Left lung (tissue), 14 donors: Measurements from ENCODE around the gene GPR158. TPM values are rescaled to one million over a fixed set of nuclear protein-coding genes. Genes with fewer than 3 reads are reported as not detected.

ENCODE experiments used
- ATAC-seq: fragments of 200-7000 bp; cut with Tn5 transposase; one replicate; pipeline ENCODE4 v1.9.1; 2020; ENCODE audit warnings: moderate library complexity
- DNase-seq, 4 donors: peaks; one replicate each; pipeline ENCODE4 v3.0.0-alpha.2; 2013 to 2020
- H3K27ac ChIP-seq, 2 donors: fragments of 200-600 bp; sonication (generic) in 1 of 2; one replicate each; pipeline versions ENCODE4 v1.5.0 to v1.8.0; 2020 to 2021
- H3K27me3 ChIP-seq, 2 donors: fragments of 200-600 bp; sonication (generic) in 1 of 2; one replicate each; pipeline versions ENCODE4 v1.5.0 to v1.8.0; 2020 to 2021
- H3K36me3 ChIP-seq, 2 donors: fragments of 200-600 bp; sonication (generic) in 1 of 2; one replicate each; pipeline versions ENCODE4 v1.5.0 to v1.8.0; 2020 to 2021
- H3K4me1 ChIP-seq, 2 donors: fragments of 200-600 bp; one replicate each; pipeline ENCODE4 v1.8.0; 2021
- H3K4me3 ChIP-seq, 2 donors: fragments of 200-600 bp; sonication (generic) in 1 of 2; one replicate each; pipeline versions ENCODE4 v1.5.0 to v1.8.0; 2020 to 2021; ENCODE audit warnings: mild to moderate bottlenecking in 1 of 2
- H3K9me3 ChIP-seq, 2 donors: fragments of 200-600 bp; sonication (generic) in 1 of 2; one replicate each; pipeline versions ENCODE4 v1.5.0 to v1.8.0; 2020 to 2021
- CTCF ChIP-seq, 2 donors: fragments of 200-600 bp; sonication (generic) in 1 of 2; IDR thresholded peaks; one replicate each; pipeline versions ENCODE4 v1.5.0 to v1.8.0; 2021; ENCODE audit warnings: antibody characterized with exemption in 2 of 2
- intact Hi-C, 2 donors: fragments of 100-400 bp; cut with DNase I; formaldehyde crosslinking; loops; one replicate each; pipeline versions ENCODE4 v1.11.2 to v1.14.2; 2022
- long read RNA-seq, 12 donors: library from polyadenylated mRNA in 2 of 12; unstranded in 2 of 12; transcript quantifications; one replicate each; pipeline ENCODE4 v2.0.0 and lab custom pipeline, GENCODE V29; 2019 to 2026
- polyA plus RNA-seq, 6 donors: library from polyadenylated mRNA; unstranded; fragments of 120-200 nt; gene quantifications; one replicate each; pipeline ENCODE4 v1.2.1, GENCODE V29; 2013; ENCODE audit not compliant: insufficient read length in 6 of 6
- total RNA-seq, 2 donors: library from RNA; stranded (reverse); fragmentation: NEBNext Ultra II Directional; extraction: Animal tissue kit (Norgen Biotek cat#: 25700); gene quantifications; one replicate each; pipeline ENCODE4 v1.2.1, GENCODE V29; 2021
- donor health status: DM: no; HTN: yes; CAD: no.
- donor health status: DM: no; HTN: no; CAD: no.

The GPR158 gene
- under 1 TPM; 0.05 to 0.09 TPM for total RNA-seq
- polyA plus RNA-seq: 1 to 10 TPM in 2 of 6 donors, under 1 TPM in 4; 0.60 to 1.5 (median 0.96) TPM
- long read RNA-seq, donor 1: 0 reads
- long read RNA-seq, donor 2: 0 reads
- long read RNA-seq, donor 3: 0 reads
- long read RNA-seq, donor 4: 0 reads
- long read RNA-seq, donor 5: 0 reads
- long read RNA-seq, donor 6: 0 reads
- long read RNA-seq, donor 7: 0 reads
- long read RNA-seq, donor 8, full-length matches to known transcripts: 1 of 1 reads
- long read RNA-seq, donor 8, partial matches to known transcripts: 0 of 1 reads
- long read RNA-seq, donor 8, other reads (novel, unspliced or antisense): 0 of 1 reads
- long read RNA-seq, donor 9: 0 reads
- long read RNA-seq, donor 10: 0 reads
- long read RNA-seq, donor 11, full-length matches to known transcripts: 2 of 2 reads
- long read RNA-seq, donor 11, partial matches to known transcripts: 0 of 2 reads
- long read RNA-seq, donor 11, other reads (novel, unspliced or antisense): 0 of 2 reads
- long read RNA-seq, donor 12: 0 reads

- H3K36me3 ChIP-seq: no peaks in the 10 kb centered on the region
- H3K4me1 ChIP-seq: peaks cover 0 to 4% of the 10 kb centered on the region in 2 donors
- TF ChIP-seq CTCF (IDR thresholded peaks at IDR 0.05): no peak
- H3K27ac ChIP-seq: no peak within 1 kb of the TSS
- no peaks in the 10 kb centered on the region for H3K9me3 ChIP-seq
- peaks cover 32 to 78% of the 10 kb centered on the region in 2 donors for H3K27me3 ChIP-seq
- intact Hi-C loops: no loop called here
- DNase-seq (peak; percentile 85 to 94 (median 91)), ATAC-seq (peak; percentile 98)
- peak within 1 kb of the TSS; percentile 40 to 42 for H3K4me3 ChIP-seq
Measured at GRCh38 chr10:25174461-25175230, at the start of gene GPR158. Gene GPR158, plus strand, starts transcription at chr10:25175001. Its CDS starts 420 bp downstream, at chr10:25175421.

DNA sequence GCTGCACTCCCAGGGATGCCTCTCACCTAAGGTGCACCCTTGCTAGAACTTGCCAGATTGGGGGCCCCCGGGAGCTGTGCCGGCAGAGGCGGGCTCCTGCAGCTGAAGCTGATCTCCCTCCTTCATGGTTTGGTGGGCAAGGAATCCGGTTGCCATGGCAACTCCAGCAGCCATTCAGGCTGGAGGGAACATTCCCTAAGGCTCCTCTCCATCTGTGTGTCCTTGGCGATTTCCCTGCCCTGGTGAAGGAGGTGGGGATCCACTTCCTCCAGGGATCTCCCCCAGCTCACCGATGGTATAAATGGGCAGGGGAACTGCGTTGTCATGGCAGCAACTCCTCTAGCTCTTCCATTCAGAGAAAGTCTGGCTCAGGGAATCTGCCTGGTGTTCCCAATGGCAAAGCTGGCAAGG, 49.6 kb upstream of the GPR158 start:
- no peak for ATAC-seq
- Histone ChIP-seq H3K27ac (no peak overlapping the region), H3K9me3 (no peaks in the 10 kb centered on the region), H3K4me1 (no peaks in the 10 kb centered on the region), H3K36me3 (no peaks in the 10 kb centered on the region), H3K4me3 (no peak overlapping the region), H3K27me3 (peaks cover 0 to 5% of the 10 kb centered on the region in 2 donors)
- DNase-seq: no peak
- TF ChIP-seq CTCF (IDR thresholded peaks at IDR 0.05): no peak
- intact Hi-C loops: no loop called here

DNA sequence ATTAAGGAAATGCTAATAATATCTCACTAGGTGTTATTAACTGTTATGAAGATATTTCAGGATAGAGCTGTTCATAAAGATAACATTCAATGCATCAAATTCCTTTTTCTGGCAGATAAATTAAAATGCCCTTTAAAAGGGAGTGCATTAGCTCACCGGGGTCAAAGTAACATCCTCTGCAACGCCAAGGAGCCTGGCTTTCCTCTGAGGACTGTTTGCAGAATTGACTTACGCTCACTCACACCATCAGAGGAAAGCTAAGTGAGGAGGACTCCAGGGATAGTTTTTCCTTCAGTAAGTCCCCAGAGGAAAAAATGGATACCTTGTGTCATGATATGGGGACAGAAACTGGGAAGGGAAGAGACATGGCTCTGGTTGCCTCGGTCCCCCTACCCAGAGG, 45.2 kb upstream of the GPR158 start:
- Histone ChIP-seq H3K27ac (no peak overlapping the region), H3K36me3 (no peaks in the 10 kb centered on the region), H3K4me3 (no peak overlapping the region), H3K27me3 (peaks cover 0 to 5% of the 10 kb centered on the region in 2 donors), H3K9me3 (peaks cover 0 to 18% of the 10 kb centered on the region in 2 donors), H3K4me1 (no peaks in the 10 kb centered on the region)
- no peak for DNase-seq
- intact Hi-C loops: no loop called here
- TF ChIP-seq CTCF (IDR thresholded peaks at IDR 0.05): no peak
- ATAC-seq: no peak

DNA sequence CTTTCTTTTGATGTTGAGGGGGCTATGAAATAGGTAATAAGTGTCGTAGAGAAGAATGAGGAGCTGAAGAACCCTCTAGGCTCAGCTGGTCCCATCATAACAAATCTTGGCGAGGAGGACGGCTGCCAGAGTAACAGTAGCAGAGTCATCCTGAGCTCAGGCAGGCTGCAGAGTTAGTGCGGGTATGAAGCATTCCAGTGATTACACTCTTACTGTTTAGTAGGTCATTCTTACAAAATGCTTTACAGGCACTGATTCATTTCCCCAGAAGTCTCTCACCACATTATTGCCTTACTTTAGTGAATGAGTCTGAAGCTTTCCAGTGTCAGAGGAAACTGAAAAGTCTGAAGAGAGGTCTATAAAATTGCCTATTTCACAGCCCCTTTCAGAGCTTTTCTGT, 43.9 kb upstream of the GPR158 start:
- H3K4me1 ChIP-seq: no peaks in the 10 kb centered on the region
- no peak overlapping the region for H3K27ac ChIP-seq
- ATAC-seq (no peak), DNase-seq (no peak)
- H3K9me3 ChIP-seq: peaks cover 0 to 21% of the 10 kb centered on the region in 2 donors
- H3K36me3 ChIP-seq: no peaks in the 10 kb centered on the region
- no peak for TF ChIP-seq CTCF (IDR thresholded peaks at IDR 0.05)
- H3K27me3 ChIP-seq: no peaks in the 10 kb centered on the region
- no peak overlapping the region for H3K4me3 ChIP-seq
- intact Hi-C loops: no loop called here
